ENCODE data around the gene SORCS2. TPM values are rescaled to one million over a fixed set of nuclear protein-coding genes. Genes with fewer than 3 reads are reported as not detected.

The SORCS2 gene
- total RNA-seq, 1 experiment from 2014 or later: 4.1 TPM

DNA sequence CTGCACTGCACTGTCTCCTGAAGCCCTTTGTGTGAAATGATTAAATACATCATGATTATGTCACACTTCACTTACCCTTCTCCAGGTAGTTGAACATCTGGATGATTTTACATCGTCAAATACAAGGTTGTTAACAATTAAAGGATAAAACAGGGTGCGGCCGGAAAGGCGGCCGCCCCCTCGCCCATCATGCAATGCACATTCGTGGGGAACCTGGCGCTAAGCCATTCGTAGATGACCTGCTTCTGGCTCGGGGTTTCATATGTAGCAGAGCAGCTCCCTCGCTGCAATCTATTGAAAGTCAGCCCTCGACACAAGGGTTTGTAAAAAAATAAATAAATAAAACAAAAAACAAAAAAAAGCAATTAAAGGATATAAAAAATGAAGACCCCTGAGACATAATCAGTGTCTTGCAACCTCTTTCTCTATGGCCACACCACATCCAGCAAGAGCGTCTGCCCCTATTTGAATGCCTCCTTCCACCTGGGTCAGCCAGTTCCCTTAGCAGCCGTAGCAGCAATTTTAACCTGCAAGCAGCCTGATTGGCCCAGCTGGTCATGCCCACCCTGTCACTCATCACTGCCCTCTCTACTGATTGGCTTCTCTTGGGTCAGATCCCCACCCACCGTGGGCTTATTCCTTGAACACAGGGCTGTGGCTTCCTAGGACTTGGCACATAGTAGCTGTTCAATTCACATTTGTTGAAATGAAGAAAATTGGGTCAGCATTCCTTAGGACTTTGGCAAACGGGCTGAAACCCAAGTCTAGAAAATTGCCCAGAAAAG lies 390.2 kb downstream of the SORCS2 start:
- CTCF ChIA-PET: no interaction called here
- H3K4me1 ChIP-seq (ENCODE audit: insufficient read depth, low read length): peaks cover 5% of the 10 kb centered on the region; the same call in 1 of the 2 replicates
- no peak overlapping the region for H3K4me2 ChIP-seq (ENCODE audit: low read length)

DNA sequence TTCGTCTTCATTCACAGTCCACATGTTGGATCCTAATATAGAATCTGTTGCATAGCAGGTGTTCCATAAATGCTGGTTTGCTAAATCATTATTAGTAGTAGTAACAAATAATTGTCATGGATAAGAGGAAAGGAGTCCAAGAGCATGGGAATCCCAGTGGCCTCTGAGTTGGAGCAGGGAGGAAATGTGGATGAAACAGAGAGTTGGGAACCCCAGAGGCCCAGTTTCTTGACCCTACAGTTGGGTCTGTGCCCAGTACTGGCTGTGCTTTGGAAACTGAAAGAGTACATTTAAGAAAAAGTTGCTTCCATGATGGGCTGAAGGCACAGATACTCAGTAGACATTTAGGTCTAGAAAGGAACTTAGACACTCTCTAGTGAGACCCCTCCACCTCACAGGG lies 391.8 kb downstream of the SORCS2 start:
- H3K9me2 ChIP-seq (replicated peaks; ENCODE audit: low read length): no peaks in the 10 kb centered on the region
- CTCF ChIA-PET: no interaction called here
- no peak overlapping the region for H3K27ac ChIP-seq (ENCODE audit: low read length)
- no peak overlapping the region for H2AFZ ChIP-seq (ENCODE audit: low read length)
- no peaks in the 10 kb centered on the region for H3K27me3 ChIP-seq (ENCODE audit: low read length)
- no peaks in the 10 kb centered on the region for H3K79me2 ChIP-seq (ENCODE audit: low read length)
- peaks cover 5% of the 10 kb centered on the region; the same call in 1 of the 2 replicates for H3K4me1 ChIP-seq (ENCODE audit: insufficient read depth, low read length)
- no peak overlapping the region for H3K9ac ChIP-seq (ENCODE audit: low read length)
- TF ChIP-seq EZH2 (IDR thresholded peaks at IDR 0.05; ENCODE audit: low read length, unreplicated experiment) (no peak), EZH2phosphoT487 (IDR thresholded peaks at IDR 0.05; ENCODE audit: borderline replicate concordance, low read length) (no peak)
- TF ChIP-seq, protein P1, sequence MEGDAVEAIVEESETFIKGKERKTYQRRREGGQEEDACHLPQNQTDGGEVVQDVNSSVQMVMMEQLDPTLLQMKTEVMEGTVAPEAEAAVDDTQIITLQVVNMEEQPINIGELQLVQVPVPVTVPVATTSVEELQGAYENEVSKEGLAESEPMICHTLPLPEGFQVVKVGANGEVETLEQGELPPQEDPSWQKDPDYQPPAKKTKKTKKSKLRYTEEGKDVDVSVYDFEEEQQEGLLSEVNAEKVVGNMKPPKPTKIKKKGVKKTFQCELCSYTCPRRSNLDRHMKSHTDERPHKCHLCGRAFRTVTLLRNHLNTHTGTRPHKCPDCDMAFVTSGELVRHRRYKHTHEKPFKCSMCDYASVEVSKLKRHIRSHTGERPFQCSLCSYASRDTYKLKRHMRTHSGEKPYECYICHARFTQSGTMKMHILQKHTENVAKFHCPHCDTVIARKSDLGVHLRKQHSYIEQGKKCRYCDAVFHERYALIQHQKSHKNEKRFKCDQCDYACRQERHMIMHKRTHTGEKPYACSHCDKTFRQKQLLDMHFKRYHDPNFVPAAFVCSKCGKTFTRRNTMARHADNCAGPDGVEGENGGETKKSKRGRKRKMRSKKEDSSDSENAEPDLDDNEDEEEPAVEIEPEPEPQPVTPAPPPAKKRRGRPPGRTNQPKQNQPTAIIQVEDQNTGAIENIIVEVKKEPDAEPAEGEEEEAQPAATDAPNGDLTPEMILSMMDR (conservative IDR thresholded peaks at IDR 0.05; ENCODE audit: low read depth, low read length): no peak
- H4K20me1 ChIP-seq (ENCODE audit: low read length): no peaks in the 10 kb centered on the region
- peaks cover 5% of the 10 kb centered on the region; the same call in 1 of the 2 replicates for H3K9me3 ChIP-seq (ENCODE audit: low read length)
- no peaks in the 10 kb centered on the region for H3F3A ChIP-seq (ENCODE audit: low read length, unreplicated experiment)
- no peak overlapping the region for H3K4me3 ChIP-seq (ENCODE audit: low read length)
- ATAC-seq: no peak
- intact Hi-C loops (cut with micrococcal nuclease): no loop called here
- H3K36me3 ChIP-seq (ENCODE audit: low read depth, low read length): no peaks in the 10 kb centered on the region
- no TSS peak for BruUV-seq (replicated peaks)
- no peak for DNase-seq
- POLR2A ChIA-PET (ENCODE audit: unreplicated experiment): no interaction called here
- no peak overlapping the region for H3K4me2 ChIP-seq (ENCODE audit: low read length)

More for the DNA sequence above, 390.2 kb downstream of the SORCS2 start:
- no peak for TF ChIP-seq EZH2 (IDR thresholded peaks at IDR 0.05; ENCODE audit: low read length, unreplicated experiment)
- TF ChIP-seq, protein P1 (conservative IDR thresholded peaks at IDR 0.05; ENCODE audit: low read depth, low read length): no peak
- no peak for TF ChIP-seq EZH2phosphoT487 (IDR thresholded peaks at IDR 0.05; ENCODE audit: borderline replicate concordance, low read length)
- H3K27ac ChIP-seq (ENCODE audit: low read length): no peak overlapping the region
- H3K36me3 ChIP-seq (ENCODE audit: low read depth, low read length): peaks cover 11% of the 10 kb centered on the region; the same call in 1 of the 2 replicates
- intact Hi-C loops (cut with micrococcal nuclease): no loop called here
- H3K4me3 ChIP-seq (ENCODE audit: low read length): no peak overlapping the region
- POLR2A ChIA-PET (ENCODE audit: unreplicated experiment): no interaction called here
- peaks cover 9% of the 10 kb centered on the region; the same call in 1 of the 2 replicates for H3K9me3 ChIP-seq (ENCODE audit: low read length)
- no peaks in the 10 kb centered on the region for H4K20me1 ChIP-seq (ENCODE audit: low read length)
- no peaks in the 10 kb centered on the region for H3K9me2 ChIP-seq (replicated peaks; ENCODE audit: low read length)
- H3F3A ChIP-seq (ENCODE audit: low read length, unreplicated experiment): no peaks in the 10 kb centered on the region
- H3K27me3 ChIP-seq (ENCODE audit: low read length): no peaks in the 10 kb centered on the region
- no peaks in the 10 kb centered on the region for H3K79me2 ChIP-seq (ENCODE audit: low read length)
- H3K9ac ChIP-seq (ENCODE audit: low read length): no peak overlapping the region
- H2AFZ ChIP-seq (ENCODE audit: low read length): no peak overlapping the region
- DNase-seq (no peak), ATAC-seq (no peak)
- BruUV-seq (replicated peaks): no TSS peak

DNA sequence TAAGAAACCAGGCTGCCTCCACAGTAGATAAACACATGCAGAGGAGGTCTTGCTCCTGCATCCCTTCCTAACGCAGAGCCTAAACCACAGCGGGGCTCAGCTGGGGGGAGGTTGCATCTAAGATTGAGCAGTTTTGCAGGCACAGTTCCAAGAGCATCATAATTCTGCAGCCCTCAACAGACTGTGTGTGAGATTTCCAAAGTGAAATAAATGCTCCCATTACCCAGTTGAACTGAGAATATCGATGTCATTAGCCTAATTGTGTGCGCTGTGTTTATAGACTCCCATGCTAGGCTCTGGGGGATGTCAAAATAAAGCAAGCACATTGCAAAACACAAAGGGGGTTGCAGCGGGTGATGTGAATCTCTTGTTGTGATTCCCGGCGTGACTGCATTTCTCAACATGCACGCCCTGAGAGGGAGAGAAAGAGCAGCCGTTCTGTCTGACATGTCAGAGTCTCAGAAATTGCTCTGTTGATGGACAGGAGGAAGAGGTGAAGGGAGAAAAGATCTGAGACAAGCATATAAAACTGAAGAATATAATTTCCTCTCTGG lies 392.3 kb downstream of the SORCS2 start:
- Histone ChIP-seq H3K9me3 (ENCODE audit: low read length) (peaks cover 4% of the 10 kb centered on the region; the same call in 1 of the 2 replicates), H3K27me3 (ENCODE audit: low read length) (no peaks in the 10 kb centered on the region), H3K4me1 (ENCODE audit: insufficient read depth, low read length) (peaks cover 8% of the 10 kb centered on the region), H3K9ac (ENCODE audit: low read length) (no peak overlapping the region), H3K9me2 (replicated peaks; ENCODE audit: low read length) (no peaks in the 10 kb centered on the region), H3K79me2 (ENCODE audit: low read length) (no peaks in the 10 kb centered on the region), H2AFZ (ENCODE audit: low read length) (no peak overlapping the region), H4K20me1 (ENCODE audit: low read length) (no peaks in the 10 kb centered on the region), H3K4me3 (ENCODE audit: low read length) (no peak overlapping the region), H3F3A (ENCODE audit: low read length, unreplicated experiment) (no peaks in the 10 kb centered on the region), H3K36me3 (ENCODE audit: low read depth, low read length) (no peaks in the 10 kb centered on the region), H3K27ac (ENCODE audit: low read length) (no peak overlapping the region), H3K4me2 (ENCODE audit: low read length) (no peak overlapping the region)
- ChIA-PET POLR2A (ENCODE audit: unreplicated experiment) (no interaction called here), CTCF (no interaction called here)
- no TSS peak for BruUV-seq (replicated peaks)
- DNase-seq: no peak
- intact Hi-C loops (cut with micrococcal nuclease): no loop called here
- ATAC-seq: no peak
- TF ChIP-seq EZH2phosphoT487 (IDR thresholded peaks at IDR 0.05; ENCODE audit: borderline replicate concordance, low read length): no peak
- TF ChIP-seq EZH2 (IDR thresholded peaks at IDR 0.05; ENCODE audit: low read length, unreplicated experiment): no peak
- TF ChIP-seq, protein P1 (conservative IDR thresholded peaks at IDR 0.05; ENCODE audit: low read depth, low read length): no peak

Measured in PC-3 (cell line).